Muscle layer of duodenum (tissue), 2 donors: ENCODE results near the gene PRPF8.
"Not testable (repeated sequence)": the region's sequence is repeated elsewhere in the genome, so short reads cannot be mapped to it uniquely, and the experiment has no call there.

ENCODE experiments used
- H3K27ac ChIP-seq: one replicate; pipeline ENCODE4 v1.7.0; 2013; ENCODE audit warnings: mild to moderate bottlenecking, low read length
- H3K27me3 ChIP-seq: one replicate; pipeline ENCODE4 v1.7.0; 2013; ENCODE audit warnings: low read depth, mild to moderate bottlenecking, control low read depth, low read length
- H3K36me3 ChIP-seq, 2 donors: one replicate each; pipeline ENCODE4 v1.7.0; 2013; ENCODE audit warnings: low read length in 2 of 2, control low read depth in 1 of 2, mild to moderate bottlenecking in 1 of 2; ENCODE audit not compliant: insufficient read depth in 2 of 2, control insufficient read depth in 1 of 2
- H3K4me1 ChIP-seq, 2 donors: one replicate each; pipeline ENCODE4 v1.7.0; 2013; ENCODE audit warnings: low read length in 2 of 2, mild to moderate bottlenecking in 2 of 2, control low read depth in 1 of 2, moderate library complexity in 1 of 2; ENCODE audit not compliant: insufficient read depth in 2 of 2, control insufficient read depth in 1 of 2
- H3K4me3 ChIP-seq, 2 donors: one replicate each; pipeline ENCODE4 v1.7.0; 2013; ENCODE audit warnings: low read length in 2 of 2, low read depth in 1 of 2, mild to moderate bottlenecking in 1 of 2
- H3K9me3 ChIP-seq, 2 donors: one replicate each; pipeline ENCODE4 v1.7.0; 2013; ENCODE audit warnings: low read length in 2 of 2, control low read depth in 1 of 2, mild to moderate bottlenecking in 1 of 2; ENCODE audit not compliant: control insufficient read depth in 1 of 2
- donor health status: healthy.

Gene PRPF8

DNA sequence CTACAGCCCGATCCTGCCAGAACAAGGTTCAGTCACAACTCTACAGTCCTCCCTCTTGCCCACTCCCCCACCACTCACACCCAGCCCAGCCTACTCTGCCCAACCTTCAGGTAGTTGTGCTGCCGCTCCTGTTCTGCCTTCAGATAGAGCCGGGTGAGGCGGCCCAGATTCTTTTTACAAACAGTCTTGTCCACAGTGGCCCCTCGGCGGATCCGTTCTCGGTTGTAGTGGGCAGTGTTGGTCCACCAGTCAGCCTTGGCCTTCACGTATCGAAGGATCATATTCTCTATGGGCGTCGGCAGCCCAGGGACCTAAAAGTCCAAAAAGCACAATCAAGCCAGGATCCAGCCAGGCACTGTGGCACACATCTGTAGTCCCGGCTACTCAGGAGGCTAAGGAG, 8.3 kb downstream of the PRPF8 start:
- Histone ChIP-seq H3K27me3 (no peaks in the 10 kb centered on the region), H3K4me3 (no peak overlapping the region), H3K4me1 (no peaks in the 10 kb centered on the region), H3K36me3 (peaks cover 82 to 96% of the 10 kb centered on the region in 2 donors), H3K27ac (no peak overlapping the region), H3K9me3 (no peaks in the 10 kb centered on the region)

DNA sequence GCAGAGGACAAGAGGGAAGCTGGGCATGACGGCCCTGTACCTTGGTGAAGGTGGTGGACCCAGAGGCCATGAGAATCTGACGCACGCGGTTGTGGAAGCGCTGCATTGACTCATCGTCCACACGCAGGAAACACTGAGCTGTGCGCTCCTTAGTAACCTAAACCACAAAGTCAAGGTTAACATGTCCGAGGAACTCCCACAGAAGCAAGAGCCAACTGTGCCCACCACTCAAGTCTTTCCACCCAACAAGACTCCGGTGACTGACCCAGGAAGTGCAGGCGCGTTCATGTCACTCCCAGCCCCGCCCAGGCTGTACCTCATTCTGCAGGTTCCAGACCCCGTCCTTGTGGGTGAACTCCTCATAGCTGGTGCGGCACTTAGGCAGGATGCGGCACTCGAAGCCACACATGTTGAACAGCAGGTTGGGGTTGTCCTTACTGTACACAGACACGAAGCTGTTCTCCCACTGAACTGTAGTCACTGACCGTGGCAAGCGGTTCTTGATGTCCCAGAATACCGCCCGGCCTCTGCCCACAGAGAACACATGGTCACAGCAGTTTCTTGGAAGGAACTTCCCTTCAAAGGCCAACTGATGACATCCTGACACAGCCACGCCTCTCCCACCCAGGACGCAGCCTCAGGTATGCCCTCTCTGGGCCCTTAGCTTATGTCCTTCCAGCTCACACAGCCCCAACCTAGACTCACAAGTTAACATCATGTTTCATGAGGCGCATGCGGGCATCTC, 11.5 kb downstream of the PRPF8 start:
- H3K4me1 ChIP-seq, result peaks cover 9 to 10% of the 10 kb centered on the region in 2 donors
- no peak overlapping the region for H3K4me3 ChIP-seq
- peaks cover 71 to 75% of the 10 kb centered on the region in 2 donors for H3K36me3 ChIP-seq
- H3K27ac ChIP-seq, result no peak overlapping the region
- no peaks in the 10 kb centered on the region for H3K27me3 ChIP-seq
- H3K9me3 ChIP-seq, result no peaks in the 10 kb centered on the region

DNA sequence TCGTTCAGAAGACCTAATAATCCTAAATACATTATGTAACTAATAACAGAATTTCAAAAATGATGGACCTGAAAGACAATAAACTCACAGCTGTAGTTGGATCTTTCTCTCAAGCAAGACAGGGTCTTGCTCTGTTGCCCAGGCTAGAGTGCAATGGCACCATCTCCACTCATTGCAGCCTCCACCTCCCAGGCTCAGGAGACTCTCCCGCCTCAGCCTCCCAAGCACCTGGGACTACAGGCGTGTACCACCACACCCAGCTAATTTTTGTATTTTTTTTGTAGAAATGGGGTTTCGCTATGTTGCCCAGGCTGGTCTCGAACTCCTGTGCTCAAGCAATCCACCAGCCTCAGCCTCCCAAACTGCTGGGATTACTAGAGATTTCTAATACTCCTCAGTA, 20.7 kb downstream of the PRPF8 start:
- H3K36me3 ChIP-seq, result peaks cover 58 to 61% of the 10 kb centered on the region in 2 donors
- not testable (repeated sequence) for H3K27me3 ChIP-seq, H3K27ac ChIP-seq, H3K9me3 ChIP-seq, H3K4me3 ChIP-seq, H3K4me1 ChIP-seq

DNA sequence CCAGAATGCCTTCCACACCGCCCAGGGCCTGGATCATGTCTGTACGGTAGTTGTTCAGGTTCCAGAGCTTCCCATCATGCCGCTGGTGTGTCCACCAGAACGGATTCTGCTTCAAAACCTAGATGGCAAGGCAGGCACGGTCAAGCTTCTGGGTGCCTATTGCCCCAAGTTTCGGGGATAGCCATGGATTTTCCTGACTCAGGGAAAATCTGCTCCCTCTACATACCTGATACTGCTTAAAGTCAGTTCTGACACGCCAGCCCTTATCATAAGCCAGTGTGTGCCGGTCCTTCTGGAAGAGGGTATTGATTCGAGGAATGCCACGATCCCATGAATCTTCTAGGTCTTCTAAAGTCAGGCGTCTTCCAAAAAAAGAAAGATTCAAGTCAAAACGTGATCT, 23.6 kb downstream of the PRPF8 start:
- Histone ChIP-seq H3K27me3 (no peaks in the 10 kb centered on the region), H3K27ac (no peak overlapping the region), H3K4me1 (no peaks in the 10 kb centered on the region), H3K9me3 (no peaks in the 10 kb centered on the region), H3K36me3 (peaks cover 70 to 76% of the 10 kb centered on the region in 2 donors), H3K4me3 (no peak overlapping the region)

DNA sequence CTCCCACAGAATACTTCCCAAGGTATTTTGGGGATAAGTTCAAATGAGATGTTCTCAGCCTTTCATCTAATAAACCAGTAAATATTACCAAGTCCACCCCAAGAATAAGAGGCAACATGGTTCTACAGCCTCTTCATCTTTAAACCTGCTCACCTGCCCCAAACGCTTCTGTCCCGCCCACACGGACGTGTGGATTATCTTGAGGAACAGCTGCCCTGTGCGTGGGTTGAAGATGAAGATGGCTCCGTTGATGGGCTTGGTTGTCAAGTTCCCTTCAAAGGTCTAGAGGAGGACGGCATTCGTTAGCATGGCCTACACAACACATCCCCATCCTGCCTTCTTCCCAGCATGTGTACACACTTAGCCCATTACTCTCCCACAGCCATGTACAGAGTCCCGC, 26.6 kb downstream of the PRPF8 start:
- peaks cover 81 to 94% of the 10 kb centered on the region in 2 donors for H3K36me3 ChIP-seq
- H3K27me3 ChIP-seq, result no peaks in the 10 kb centered on the region
- no peak overlapping the region for H3K27ac ChIP-seq
- no peaks in the 10 kb centered on the region for H3K4me1 ChIP-seq
- no peaks in the 10 kb centered on the region for H3K9me3 ChIP-seq
- no peak overlapping the region for H3K4me3 ChIP-seq

- H3K4me3 ChIP-seq, result no peak overlapping the region
- no peaks in the 10 kb centered on the region for H3K9me3 ChIP-seq
- H3K4me1 ChIP-seq, result peaks cover 5 to 13% of the 10 kb centered on the region in 2 donors
- peaks cover 65 to 79% of the 10 kb centered on the region in 2 donors for H3K36me3 ChIP-seq
- no peak overlapping the region for H3K27ac ChIP-seq
- H3K27me3 ChIP-seq, result no peaks in the 10 kb centered on the region
Observed at GRCh38 chr17:1653735-1654134, 30.9 kb downstream of the PRPF8 start.

DNA sequence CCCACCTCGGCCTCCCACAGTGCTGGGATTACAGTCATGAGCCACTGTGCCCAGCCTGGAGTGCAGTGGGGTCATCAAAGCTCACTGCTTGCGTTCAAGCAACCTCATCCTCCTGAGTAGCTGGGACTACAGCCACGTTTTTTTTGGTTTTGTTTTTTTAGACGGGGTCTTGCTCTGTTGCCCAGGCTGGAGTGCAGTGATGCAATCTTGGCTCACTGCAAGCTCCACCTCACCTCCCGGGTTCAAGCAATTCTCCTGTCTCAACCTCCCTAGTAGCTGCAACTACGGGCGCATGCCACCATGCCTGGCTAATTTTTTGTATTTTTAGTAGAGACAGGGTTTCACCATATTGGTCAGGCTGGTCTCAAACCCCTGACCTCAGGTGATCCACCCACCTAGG, 31.9 kb downstream of the PRPF8 start:
- peaks cover 56 to 70% of the 10 kb centered on the region in 2 donors for H3K36me3 ChIP-seq

DNA sequence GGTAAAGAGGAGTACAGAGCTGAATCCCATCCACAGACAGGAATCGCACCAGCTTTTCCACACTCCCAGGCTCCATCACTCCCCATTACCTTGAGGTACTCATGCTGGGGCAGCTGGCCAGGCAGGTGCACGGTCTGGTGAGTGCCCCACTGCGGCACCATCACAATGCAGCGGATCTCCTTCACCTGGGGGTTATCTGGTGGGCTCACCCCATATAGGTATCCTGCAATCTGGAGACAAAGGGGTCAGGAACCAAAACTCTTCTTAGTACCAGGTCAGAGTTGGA, 33.2 kb downstream of the PRPF8 start:
- Histone ChIP-seq H3K9me3 (no peaks in the 10 kb centered on the region), H3K4me3 (no peak overlapping the region), H3K27ac (no peak overlapping the region), H3K36me3 (peaks cover 49 to 59% of the 10 kb centered on the region in 2 donors), H3K27me3 (no peaks in the 10 kb centered on the region), H3K4me1 (peaks cover 8 to 28% of the 10 kb centered on the region in 2 donors)

More for the DNA sequence above, 31.9 kb downstream of the PRPF8 start:
- not testable (repeated sequence) for H3K4me3 ChIP-seq, H3K27me3 ChIP-seq, H3K27ac ChIP-seq, H3K9me3 ChIP-seq
- peaks cover 5 to 20% of the 10 kb centered on the region in 2 donors for H3K4me1 ChIP-seq

- Histone ChIP-seq H3K4me3 (no peak overlapping the region), H3K27me3 (no peaks in the 10 kb centered on the region), H3K36me3 (peaks cover 43 to 53% of the 10 kb centered on the region in 2 donors), H3K4me1 (peaks cover 8 to 34% of the 10 kb centered on the region in 2 donors), H3K9me3 (no peaks in the 10 kb centered on the region), H3K27ac (peak overlapping the region; percentile 79)
Observed at GRCh38 chr17:1650731-1651558, 33.7 kb downstream of the PRPF8 start.

DNA sequence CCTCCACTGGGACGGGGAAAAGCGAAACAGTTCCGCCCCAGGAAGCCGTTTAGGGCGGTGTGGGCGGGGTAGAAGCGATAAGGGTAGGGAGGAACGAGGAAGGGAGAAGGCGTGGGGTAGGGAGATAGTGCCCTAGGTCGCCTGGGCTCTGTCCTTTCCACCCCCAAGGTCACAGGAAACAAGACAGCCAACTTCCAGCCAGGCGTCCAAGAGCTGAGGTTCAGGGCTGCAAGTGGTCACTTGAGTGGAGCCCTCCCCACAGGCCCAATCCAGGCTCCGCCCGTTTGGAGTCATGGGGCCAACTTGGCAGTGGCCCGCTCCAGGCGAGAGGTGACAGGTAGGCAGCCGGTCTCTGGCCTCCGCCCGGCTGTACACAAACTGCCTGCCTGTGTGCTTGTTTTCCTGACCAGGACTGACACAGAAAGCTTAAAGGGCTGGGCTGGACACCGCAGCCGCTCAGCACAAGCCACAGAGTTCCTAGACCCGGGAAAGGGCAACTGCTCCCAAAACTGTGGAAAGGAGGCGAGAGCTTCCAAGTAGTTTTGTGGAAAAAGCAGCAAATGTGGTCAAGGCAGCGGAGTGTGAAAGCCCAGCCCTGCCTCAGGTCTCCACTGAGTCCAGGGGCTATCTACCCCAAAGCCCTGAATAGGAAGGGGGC, 34.7 kb downstream of the PRPF8 start, which contains the start of gene RILP:
Gene RILP, minus strand, starts transcription at position 23 of the 658 bp plus-strand sequence. CDS start 62 bp downstream, outside the sequence.
- peak within 1 kb of the TSS; percentile 79 for H3K27ac ChIP-seq
- H3K4me1 ChIP-seq, result peaks cover 8 to 42% of the 10 kb centered on the region in 2 donors
- H3K27me3 ChIP-seq, result no peaks in the 10 kb centered on the region
- peak within 1 kb of the TSS; percentile 63 to 76 for H3K4me3 ChIP-seq
- peaks cover 38 to 45% of the 10 kb centered on the region in 2 donors for H3K36me3 ChIP-seq
- no peaks in the 10 kb centered on the region for H3K9me3 ChIP-seq
